ENCODE data around the gene TNS3.

Gene TNS3

GRCh38 chr7:47381134-47381495 is 200.8 kb downstream of the TNS3 start:
- no peak for TF ChIP-seq CTCF (IDR thresholded peaks at IDR 0.05; ENCODE audit: low read depth, low read length)
- Histone ChIP-seq H3K27ac (no peak overlapping the region), H3K4me3 (ENCODE audit: low read depth, low read length) (no peak overlapping the region), H3K9me3 (ENCODE audit: severe bottlenecking) (no peaks in the 10 kb centered on the region), H3K27me3 (ENCODE audit: insufficient read depth, low read depth, severe bottlenecking) (no peaks in the 10 kb centered on the region), H3K36me3 (no peaks in the 10 kb centered on the region)
- DNase-seq: no peak

- TF ChIP-seq CTCF (IDR thresholded peaks at IDR 0.05; ENCODE audit: low read depth, low read length): no peak
- H3K27me3 ChIP-seq (ENCODE audit: insufficient read depth, low read depth, severe bottlenecking): no peaks in the 10 kb centered on the region
- H3K27ac ChIP-seq: no peak overlapping the region
- no peaks in the 10 kb centered on the region for H3K36me3 ChIP-seq
- H3K9me3 ChIP-seq (ENCODE audit: severe bottlenecking): no peaks in the 10 kb centered on the region
- DNase-seq: no peak
- H3K4me3 ChIP-seq (ENCODE audit: low read depth, low read length): no peak overlapping the region
Observed at GRCh38 chr7:47380325-47381133, 201.4 kb downstream of the TNS3 start.

GRCh38 chr7:47379629-47380324 is 202.1 kb downstream of the TNS3 start:
- Histone ChIP-seq H3K27ac (no peak overlapping the region), H3K36me3 (no peaks in the 10 kb centered on the region), H3K9me3 (ENCODE audit: severe bottlenecking) (no peaks in the 10 kb centered on the region), H3K27me3 (ENCODE audit: insufficient read depth, low read depth, severe bottlenecking) (no peaks in the 10 kb centered on the region), H3K4me3 (ENCODE audit: low read depth, low read length) (no peak overlapping the region)
- no peak for TF ChIP-seq CTCF (IDR thresholded peaks at IDR 0.05; ENCODE audit: low read depth, low read length)
- DNase-seq: no peak

- no peak overlapping the region for H3K4me3 ChIP-seq (ENCODE audit: low read depth, low read length)
- H3K27ac ChIP-seq: no peak overlapping the region
- H3K27me3 ChIP-seq (ENCODE audit: insufficient read depth, low read depth, severe bottlenecking): no peaks in the 10 kb centered on the region
- H3K9me3 ChIP-seq (ENCODE audit: severe bottlenecking): no peaks in the 10 kb centered on the region
- TF ChIP-seq CTCF (IDR thresholded peaks at IDR 0.05; ENCODE audit: low read depth, low read length): no peak
- DNase-seq: no peak
- H3K36me3 ChIP-seq: no peaks in the 10 kb centered on the region
Observed at GRCh38 chr7:47378728-47379395, 203.0 kb downstream of the TNS3 start.

GRCh38 chr7:47377741-47378140 is 204.2 kb downstream of the TNS3 start:
- no peaks in the 10 kb centered on the region for H3K36me3 ChIP-seq
- no peak for DNase-seq
- no peak for TF ChIP-seq CTCF (IDR thresholded peaks at IDR 0.05; ENCODE audit: low read depth, low read length)
- no peak overlapping the region for H3K27ac ChIP-seq
- no peaks in the 10 kb centered on the region for H3K9me3 ChIP-seq (ENCODE audit: severe bottlenecking)
- no peak overlapping the region for H3K4me3 ChIP-seq (ENCODE audit: low read depth, low read length)
- no peaks in the 10 kb centered on the region for H3K27me3 ChIP-seq (ENCODE audit: insufficient read depth, low read depth, severe bottlenecking)
